Activated CD8-positive, alpha-beta memory T cell treated with anti-CD3 and anti-CD28 coated beads for 1 hour (primary cell): ENCODE measurements around the gene ZNF318.
"Not testable (repeated sequence)": the region's sequence is repeated elsewhere in the genome, so short reads cannot be mapped to it uniquely, and the experiment has no call there.

Experiments
- DNase-seq, 2 donors: peaks; one replicate each; pipeline ENCODE4 v3.0.0-alpha.2; 2020; ENCODE audit warnings: low read depth in 1 of 2; ENCODE audit errors: extremely low read depth in 1 of 2

The ZNF318 gene

DNA sequence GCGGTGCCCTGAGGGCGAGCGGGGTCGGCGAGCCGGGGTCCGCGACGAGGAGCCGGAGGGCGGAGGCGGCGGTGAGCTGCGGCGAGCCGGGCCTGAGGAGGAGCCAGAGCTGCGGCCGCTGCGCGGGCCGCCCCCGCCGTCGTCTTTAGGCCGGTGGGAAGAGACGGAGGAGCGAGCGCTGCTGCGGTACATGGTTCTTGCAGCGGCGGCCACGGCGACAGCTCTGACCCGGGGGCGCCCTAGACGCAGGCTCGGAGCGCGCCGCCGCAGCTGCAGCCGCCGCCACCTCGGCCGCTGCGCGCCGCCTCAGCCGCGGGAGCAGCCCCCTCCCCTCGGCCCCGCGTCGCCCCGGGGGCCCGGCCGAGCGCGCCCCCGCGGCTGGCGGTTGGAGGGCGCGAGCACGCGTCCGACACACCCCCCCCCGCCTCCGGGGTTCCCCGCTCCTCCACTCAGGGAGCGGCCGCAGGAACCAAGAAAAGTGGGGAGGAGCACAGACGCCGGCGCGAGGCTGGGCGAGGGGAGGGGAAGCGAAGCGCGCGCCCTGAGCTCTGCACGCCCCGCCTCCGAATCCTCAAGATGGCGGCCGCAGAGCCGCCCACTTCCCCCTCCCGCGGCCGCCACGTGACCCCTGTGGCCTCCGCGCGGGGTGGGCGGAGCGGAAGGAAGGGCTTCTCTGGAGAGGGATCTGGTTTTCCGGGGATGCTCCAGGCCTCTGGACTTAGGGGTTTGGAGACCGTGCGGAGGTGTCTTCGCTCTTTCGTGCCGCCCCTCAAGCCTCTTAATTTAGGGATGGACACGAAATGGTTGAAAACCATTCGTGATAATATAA is at the start of gene ZNF318:
Gene ZNF318 (minus strand): TSS at position 474 of the 829 bp plus-strand sequence. CDS start 282 bp downstream, at position 192.
- DNase-seq = peak; percentile 83 to 87

- no peak for DNase-seq
Observed at GRCh38 chr6:43416935-43417334, 47.5 kb upstream of the ZNF318 start.

GRCh38 chr6:43415275-43415674 is 45.8 kb upstream of the ZNF318 start:
- not testable (repeated sequence) for DNase-seq

DNA sequence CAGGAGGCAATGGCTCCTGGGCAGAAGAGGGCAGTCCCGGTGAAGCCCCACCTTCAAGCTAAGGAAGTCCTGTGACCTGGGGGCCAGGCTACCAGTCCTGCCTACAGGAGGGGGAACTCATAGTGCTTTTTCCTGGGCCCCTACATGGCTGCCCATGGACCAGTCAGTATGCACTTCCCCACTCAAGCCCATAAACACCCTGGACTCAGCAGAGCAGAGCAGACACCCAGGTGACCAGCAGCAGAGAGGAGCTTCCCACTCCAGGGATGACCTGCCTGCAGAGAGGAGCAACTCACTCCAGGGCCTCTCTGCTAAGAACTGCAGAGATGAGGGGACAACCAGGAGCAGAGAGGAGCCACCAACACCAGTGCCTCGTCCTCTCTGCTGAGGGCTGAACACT is 43.6 kb upstream of the ZNF318 start:
- no peak for DNase-seq

DNA sequence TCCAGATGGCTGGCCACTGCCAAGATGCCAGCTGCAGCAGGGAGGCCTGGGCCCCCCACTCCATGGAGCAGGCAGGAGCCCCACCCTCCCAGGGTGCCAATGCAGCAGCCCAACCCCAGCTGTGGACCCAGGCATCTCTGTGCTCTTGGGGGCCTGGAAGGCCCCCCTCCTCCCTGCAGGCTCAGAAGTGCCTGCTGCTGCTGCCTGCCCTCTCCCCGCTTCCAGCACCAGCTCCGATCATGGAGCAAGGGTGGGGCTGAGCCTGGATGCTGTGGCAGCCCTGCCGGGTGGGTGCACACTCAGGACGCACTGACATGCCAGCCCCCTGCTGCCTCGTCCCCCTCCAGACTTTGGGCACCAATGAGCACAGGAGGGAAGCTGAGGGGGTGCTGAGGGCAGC is 43.1 kb upstream of the ZNF318 start:
- no peak for DNase-seq

- DNase-seq = not testable (repeated sequence)
Observed at GRCh38 chr6:43410776-43411175, 41.3 kb upstream of the ZNF318 start.

GRCh38 chr6:43408259-43408658 is 38.8 kb upstream of the ZNF318 start:
- no peak for DNase-seq

DNA sequence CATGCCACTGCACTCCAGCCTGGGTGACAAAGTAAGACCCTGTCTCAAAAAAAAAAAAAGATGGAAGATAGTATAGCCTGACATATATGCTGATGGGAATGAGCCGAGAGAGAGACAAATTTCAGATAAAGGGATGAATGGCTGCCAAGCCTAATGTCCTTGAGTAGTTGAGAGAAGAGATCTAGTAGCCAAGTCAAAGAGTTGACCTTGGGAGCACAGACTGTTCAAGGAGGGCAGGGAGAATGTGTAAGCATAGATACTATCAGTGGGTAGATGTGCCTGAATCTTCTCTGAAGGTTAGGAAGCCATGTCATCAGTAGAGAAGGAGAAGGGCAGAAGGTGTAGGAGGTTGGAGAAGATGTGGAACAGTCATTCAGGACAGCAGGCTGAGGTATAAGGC is 37.8 kb upstream of the ZNF318 start:
- no peak for DNase-seq

- DNase-seq = no peak
Observed at GRCh38 chr6:43405354-43405753, 35.9 kb upstream of the ZNF318 start.

DNA sequence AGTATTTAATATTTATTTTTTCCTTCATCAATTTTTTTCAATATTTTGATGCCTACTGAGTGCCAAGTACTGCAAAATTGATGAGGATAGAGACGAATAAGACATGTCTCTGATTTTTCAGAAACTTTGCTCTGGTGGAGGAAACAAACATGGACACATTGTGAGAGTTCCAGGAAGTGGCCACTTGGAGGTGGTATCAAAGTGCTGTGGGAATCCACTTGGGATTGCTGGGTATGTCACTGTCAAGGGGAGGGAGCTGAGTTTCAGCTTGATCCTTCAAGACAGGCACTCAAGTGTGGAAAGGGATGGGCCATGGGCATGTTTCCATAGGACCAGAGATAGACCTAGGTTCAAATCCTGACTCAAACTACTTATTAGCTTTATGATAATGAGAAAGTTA is 33.4 kb upstream of the ZNF318 start:
- no peak for DNase-seq

DNA sequence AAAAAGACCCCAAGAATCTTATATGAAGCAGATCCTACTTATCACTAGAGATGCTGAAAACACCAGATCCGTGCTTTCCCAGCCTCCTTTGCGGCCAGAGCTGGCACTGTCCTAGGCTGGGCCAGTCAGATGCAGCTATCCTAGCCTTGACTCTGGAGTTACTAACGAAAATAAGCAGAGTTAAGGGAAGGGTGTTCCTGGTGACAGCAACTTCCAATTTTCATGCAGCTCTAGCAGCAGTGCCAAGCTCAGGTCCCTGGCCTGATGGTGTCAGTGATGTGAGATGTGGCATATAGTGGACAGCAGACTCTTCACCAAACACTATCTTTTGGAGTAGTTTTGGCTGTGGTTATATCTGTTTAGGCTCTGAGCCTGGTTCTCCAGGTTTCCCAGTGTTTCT is 32.3 kb upstream of the ZNF318 start:
- DNase-seq = no peak

DNA sequence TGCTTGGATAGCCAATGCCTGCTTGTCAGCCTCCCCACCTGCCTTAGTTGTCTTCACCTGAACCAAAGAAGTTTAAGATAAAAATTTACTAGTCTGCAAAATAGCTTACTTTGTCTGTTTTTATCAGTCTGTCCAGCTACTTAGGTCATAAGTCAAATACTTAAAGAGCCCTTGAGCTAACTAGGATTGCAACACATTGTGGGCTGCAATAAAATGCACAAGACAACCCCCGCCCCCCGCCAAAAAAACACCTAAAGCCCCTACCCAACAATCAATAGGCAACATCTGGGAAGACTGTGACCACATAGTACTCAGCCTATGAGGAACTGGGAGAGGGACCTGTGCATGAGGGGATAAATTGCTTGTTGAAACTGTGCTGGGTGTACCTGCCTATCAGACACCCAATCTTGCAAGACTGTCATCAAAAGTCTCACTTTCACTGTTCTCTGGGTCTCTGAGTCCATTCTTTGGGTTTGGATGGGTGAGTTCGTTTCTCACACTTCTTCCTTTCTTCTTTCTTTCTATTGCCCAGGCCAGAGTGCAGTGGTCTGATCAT is 30.6 kb upstream of the ZNF318 start:
- DNase-seq = no peak

DNA sequence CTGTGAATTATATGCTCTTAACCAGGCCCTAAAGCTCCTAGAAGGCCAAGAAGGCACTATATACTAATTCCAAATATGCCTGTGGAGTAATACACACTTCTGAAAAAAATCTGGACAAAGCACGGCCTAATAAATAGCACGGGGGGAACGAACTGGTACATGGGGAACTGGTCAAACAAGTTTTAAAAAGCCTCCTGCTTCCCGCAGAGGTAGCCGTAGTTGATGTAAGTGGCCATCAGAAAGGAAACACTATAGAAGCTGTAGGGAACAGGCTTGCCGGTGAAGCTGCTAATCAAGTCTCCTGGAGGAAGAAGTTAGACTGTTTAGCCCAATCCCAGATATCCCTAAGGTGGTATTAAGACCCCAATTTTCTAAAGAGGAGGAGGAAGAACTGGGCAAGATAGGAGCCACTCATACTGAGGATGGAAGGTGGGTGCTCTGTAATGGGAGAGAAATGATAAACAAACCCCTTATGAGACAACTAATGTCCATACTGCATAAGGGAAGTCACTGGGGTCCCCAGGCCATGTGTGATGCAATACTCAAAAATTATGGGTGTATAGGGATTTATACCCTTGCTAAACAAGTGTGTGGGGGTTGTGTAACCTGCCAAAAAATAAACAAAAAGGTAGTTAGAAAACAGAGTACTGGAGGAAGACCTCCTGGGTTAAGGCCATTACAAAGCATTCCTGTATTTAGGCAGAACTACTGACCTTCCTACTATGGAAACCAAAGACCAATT is 27.1 kb upstream of the ZNF318 start:
- no peak for DNase-seq

- no peak for DNase-seq
Observed at GRCh38 chr6:43395776-43396175, 26.3 kb upstream of the ZNF318 start.

DNA sequence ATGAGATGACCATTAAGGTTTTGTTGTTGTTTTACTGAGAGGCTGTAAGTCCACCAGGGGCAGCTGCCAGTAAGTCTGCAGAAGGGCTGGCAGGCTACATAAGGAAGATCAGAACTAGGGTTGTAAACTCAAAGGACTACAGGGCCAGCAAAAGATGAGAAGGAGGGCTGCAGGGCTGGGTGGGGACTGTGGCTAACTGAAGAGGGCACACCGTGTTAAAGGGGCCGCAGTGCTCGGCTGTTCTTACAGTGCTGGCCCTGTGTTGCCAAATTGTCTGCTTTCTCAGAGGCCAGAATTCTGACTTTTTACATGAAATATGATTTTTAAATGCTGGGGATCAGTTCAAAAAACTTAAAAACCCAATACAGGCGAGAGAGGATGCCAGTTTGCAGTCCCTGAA is 25.5 kb upstream of the ZNF318 start:
- no peak for DNase-seq

DNA sequence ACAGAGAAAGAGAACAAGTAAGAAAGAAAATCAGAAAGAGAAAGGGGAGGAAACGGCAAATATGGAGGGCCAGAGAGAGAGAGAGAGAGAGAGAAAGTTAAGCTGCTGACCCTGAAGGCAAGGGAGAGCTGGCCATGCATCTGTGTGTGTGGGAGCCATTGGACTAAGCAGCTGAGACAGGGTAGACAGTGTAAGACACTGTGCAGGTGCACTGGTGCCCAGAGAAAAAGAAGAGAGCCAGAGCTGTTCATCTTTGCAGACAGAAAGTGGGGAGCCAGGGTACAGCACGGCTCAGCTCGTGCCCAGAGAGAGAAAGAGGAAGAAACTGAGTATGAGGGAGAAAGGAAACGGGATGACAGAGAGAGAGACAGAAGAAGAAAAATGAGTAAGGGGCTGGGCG is 24.2 kb upstream of the ZNF318 start:
- DNase-seq = no peak

DNA sequence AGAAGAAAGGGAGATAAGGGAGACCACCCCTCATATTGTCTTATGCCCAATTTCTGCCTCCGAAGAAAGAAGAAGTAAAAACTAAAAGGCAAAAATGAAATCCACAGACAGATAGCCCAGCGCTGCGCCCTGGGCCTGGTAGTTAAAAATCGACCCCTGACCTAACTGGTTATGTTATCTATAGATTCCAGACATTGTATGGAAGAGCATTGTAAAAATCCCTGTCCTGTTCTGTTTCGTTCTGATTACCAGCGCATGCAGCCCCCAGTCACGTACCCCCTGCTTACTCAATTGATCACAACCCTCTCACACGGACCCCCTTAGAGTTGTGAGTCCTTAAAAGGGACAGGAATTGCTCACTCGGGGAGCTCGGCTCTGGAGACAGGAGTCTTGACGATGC is 23.7 kb upstream of the ZNF318 start:
- not testable (repeated sequence) for DNase-seq

DNA sequence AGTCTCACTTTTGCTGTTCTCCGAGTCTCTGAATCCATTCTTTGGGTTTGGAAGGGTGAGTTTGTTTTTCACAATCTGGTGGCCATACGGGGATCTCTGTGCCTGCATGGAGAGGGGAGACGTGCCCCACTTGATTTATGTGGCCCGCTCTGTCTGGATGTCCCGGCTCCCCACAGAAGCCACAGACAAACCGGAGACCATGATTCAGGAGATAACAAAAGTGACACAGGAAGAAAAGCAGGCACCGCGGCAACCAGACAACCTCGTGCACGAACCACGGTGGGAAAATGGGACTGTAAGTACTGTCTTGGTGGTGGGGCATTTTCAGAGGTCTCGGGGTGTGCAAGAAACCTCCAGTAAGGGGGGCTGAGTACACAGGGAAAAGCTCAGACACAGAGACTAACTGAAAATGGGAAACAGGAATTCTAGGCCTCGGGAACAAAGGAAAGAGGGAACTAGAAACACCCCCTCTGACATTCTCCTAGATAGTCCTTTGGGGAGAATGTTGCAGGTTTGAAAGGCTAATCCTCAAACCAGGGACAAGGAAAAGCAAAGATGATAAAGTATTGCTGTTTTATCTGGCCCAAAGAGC is 22.1 kb upstream of the ZNF318 start:
- peak; percentile 11 to 14 for DNase-seq

GRCh38 chr6:43390753-43391439 is 21.4 kb upstream of the ZNF318 start:
- DNase-seq = not testable (repeated sequence)

GRCh38 chr6:43389730-43390295 is 20.4 kb upstream of the ZNF318 start:
- DNase-seq = no peak

GRCh38 chr6:43386492-43386891 is 17.0 kb upstream of the ZNF318 start:
- DNase-seq = no peak
